GM12878 (cell line): ENCODE results near the gene ADAMTS16. TPM values are rescaled to one million over a fixed set of nuclear protein-coding genes. Genes with fewer than 3 reads are reported as not detected.

ENCODE experiments used
- ATAC-seq: fragments of 200-7000 bp; cut with Tn5 transposase; 3 replicates; pipeline ENCODE4 v1.9.1; 2020; ENCODE audit warnings: mild to moderate bottlenecking, moderate library complexity
- BruUV-seq: library from RNA; stranded (reverse); fragments of 400-500 nt; replicated peaks from 2 replicates; lab custom pipeline; 2021; lab: Mats Ljungman, UMichigan
- CTCF ChIA-PET: fragments of 300-600 bp; sonication (Branson Sonifier 250); formaldehyde crosslinking; extraction: SDS; loops from one replicate; lab custom pipeline; 2021; ENCODE audit warnings: inconsistent platforms; lab: Yijun Ruan, JAX
- POLR2A ChIA-PET: fragments of 350-600 bp; formaldehyde crosslinking; extraction: SDS; loops from one replicate; lab custom pipeline; 2021; ENCODE audit warnings: inconsistent platforms; lab: Charles Lee
- RAD21 ChIA-PET: fragments of 300-600 bp; sonication (Branson Sonifier 250); formaldehyde crosslinking; loops from one replicate; lab custom pipeline; 2023; ENCODE audit warnings: antibody characterized with exemption; ENCODE audit not compliant: unreplicated experiment; lab: Charles Lee
- SMC1A ChIA-PET: fragments of 300-600 bp; sonication (Branson Sonifier 250); formaldehyde crosslinking; loops from one replicate; lab custom pipeline; 2023; ENCODE audit not compliant: unreplicated experiment, uncharacterized antibody; lab: Charles Lee
- DNase-seq: peaks from one replicate; pipeline ENCODE4 v3.0.0-alpha.2; 2011; ENCODE audit warnings: low read depth, low spot score
- FAIRE-seq: peaks from 3 replicates; lab custom pipeline; 2011; peaks lifted over from hg19 to GRCh38; lab: Jason Lieb, UNC
- H2AFZ ChIP-seq: 2 replicates; pipeline ENCODE4 v1.6.0; 2011; ENCODE audit warnings: low read depth, low read length, control low read depth; ENCODE audit not compliant: control insufficient read depth
- H3K27ac ChIP-seq: 2 replicates; pipeline ENCODE4 v1.5.1; 2011; ENCODE audit warnings: control low read depth; ENCODE audit not compliant: control insufficient read depth, insufficient read depth
- H3K27me3 ChIP-seq, 2 experiments: replicated peaks in 1 of 2; 2 replicates each; pipeline versions ENCODE4 v1.6.0 to v1.6.1; 2011; ENCODE audit warnings: low read length in 1 of 2; ENCODE audit not compliant: control insufficient read depth in 2 of 2, insufficient read depth in 2 of 2
- H3K36me3 ChIP-seq, 2 experiments: 2 replicates each; pipeline ENCODE4 v1.5.1; 2011; ENCODE audit warnings: low read length in 1 of 2; ENCODE audit not compliant: control insufficient read depth in 2 of 2, insufficient read depth in 2 of 2
- H3K4me1 ChIP-seq: 2 replicates; pipeline ENCODE4 v1.6.1; 2011; ENCODE audit warnings: mild to moderate bottlenecking, low read length, moderate library complexity, mixed read lengths; ENCODE audit not compliant: control insufficient read depth, insufficient read depth
- H3K4me2 ChIP-seq: 2 replicates; pipeline ENCODE4 v1.6.0; 2011; ENCODE audit warnings: control low read depth; ENCODE audit not compliant: control insufficient read depth, insufficient read depth
- H3K4me3 ChIP-seq: fragments of 200-600 bp; sonication (generic); 2 replicates; pipeline ENCODE4 v1.5.1; 2016
- H3K79me2 ChIP-seq: 2 replicates; pipeline ENCODE4 v1.6.0; 2011; ENCODE audit warnings: low read length; ENCODE audit not compliant: control insufficient read depth, insufficient read depth
- H3K9ac ChIP-seq: 2 replicates; pipeline ENCODE4 v1.8.0; 2011; ENCODE audit warnings: low read length, control low read depth, mixed read lengths; ENCODE audit not compliant: control insufficient read depth, insufficient read depth
- H3K9me3 ChIP-seq: replicated peaks from 3 replicates; pipeline ENCODE4 v1.5.1; 2011; ENCODE audit warnings: mild to moderate bottlenecking, low read length; ENCODE audit not compliant: control insufficient read depth, insufficient read depth
- H4K20me1 ChIP-seq: 2 replicates; pipeline ENCODE4 v1.6.0; 2011; ENCODE audit not compliant: control insufficient read depth, insufficient read depth
- BMI1 ChIP-seq: fragments of 450-650 bp; IDR thresholded peaks from 2 replicates; pipeline ENCODE4 v1.6.1; 2016; ENCODE audit warnings: mild to moderate bottlenecking, moderate library complexity, borderline replicate concordance
- CBFB ChIP-seq: IDR thresholded peaks from 2 replicates; pipeline ENCODE4 v1.6.1; 2016; ENCODE audit warnings: antibody characterized with exemption, low read depth
- EGR1 ChIP-seq, 2 experiments: IDR thresholded peaks; 1 replicate in 1 of 2; 2 replicates in 1 of 2; pipeline ENCODE4 v1.6.1; 2011 to 2012; ENCODE audit warnings: low read depth in 2 of 2, low read length in 2 of 2, borderline replicate concordance in 1 of 2, mild to moderate bottlenecking in 1 of 2, moderate library complexity in 1 of 2
- NBN ChIP-seq: fragments of 450-650 bp; IDR thresholded peaks from 2 replicates; pipeline ENCODE4 v1.6.1; 2016
- NFXL1 ChIP-seq: fragments of 450-650 bp; IDR thresholded peaks from 2 replicates; pipeline ENCODE4 v1.6.1; 2017; ENCODE audit warnings: antibody characterized with exemption, mild to moderate bottlenecking, borderline replicate concordance
- NFYB ChIP-seq: IDR thresholded peaks from 2 replicates; pipeline ENCODE4 v1.6.1; 2011; ENCODE audit warnings: low read depth, mild to moderate bottlenecking, low read length, improper control_type of control experiment, moderate library complexity; ENCODE audit not compliant: insufficient read depth
- NKRF ChIP-seq: fragments of 450-650 bp; conservative IDR thresholded peaks from 2 replicates; pipeline ENCODE4 v1.6.1; 2017; ENCODE audit warnings: mild to moderate bottlenecking, moderate library complexity
- NR2C2 ChIP-seq: IDR thresholded peaks from 2 replicates; pipeline ENCODE4 v1.6.1; 2011; ENCODE audit warnings: borderline replicate concordance, low read depth; ENCODE audit not compliant: control insufficient read depth, insufficient read length
- PAX8 ChIP-seq: fragments of 450-650 bp; IDR thresholded peaks from 2 replicates; pipeline ENCODE4 v1.6.1; 2017; ENCODE audit warnings: mild to moderate bottlenecking, moderate library complexity
- RELB ChIP-seq: fragments of 450-650 bp; IDR thresholded peaks from 2 replicates; pipeline ENCODE4 v1.6.1; 2017; ENCODE audit warnings: low read depth, mild to moderate bottlenecking, moderate library complexity
- SIX5 ChIP-seq: IDR thresholded peaks from 2 replicates; pipeline ENCODE4 v1.6.1; 2011; ENCODE audit warnings: mild to moderate bottlenecking, low read depth, low read length, moderate library complexity; ENCODE audit not compliant: severe bottlenecking
- SMAD5 ChIP-seq: IDR thresholded peaks from 2 replicates; pipeline ENCODE4 v1.6.1; 2016; ENCODE audit warnings: antibody characterized with exemption, low read depth
- STAT3 ChIP-seq: IDR thresholded peaks from 2 replicates; pipeline ENCODE4 v1.6.1; 2011; ENCODE audit warnings: low read depth, low read length, improper control_type of control experiment
- ZBED1 ChIP-seq: IDR thresholded peaks from 2 replicates; pipeline ENCODE4 v1.6.1; 2016; ENCODE audit warnings: borderline replicate concordance
- ZNF274 ChIP-seq: IDR thresholded peaks from one replicate; pipeline ENCODE4 v1.8.0; 2011; ENCODE audit not compliant: insufficient read length, insufficient read depth
- ZNF687 ChIP-seq: fragments of 450-650 bp; IDR thresholded peaks from 2 replicates; pipeline ENCODE4 v1.6.1; 2017; ENCODE audit warnings: mild to moderate bottlenecking, moderate library complexity
- ZSCAN29 ChIP-seq: fragments of 450-650 bp; IDR thresholded peaks from 2 replicates; pipeline ENCODE4 v1.6.1; 2017; ENCODE audit warnings: mild to moderate bottlenecking, moderate library complexity
- WGBS: methylation state at CpG from one replicate; pipeline ENCODE4 v1.1.6; 2016; ENCODE audit warnings: low lambda C conversion rate; ENCODE audit not compliant: insufficient replicate concordance, insufficient coverage; ENCODE audit errors: missing lambda C conversion rate; 5-methylcytosine and 5-hydroxymethylcytosine counted together
- in situ Hi-C: fragments of 300-500 bp; cut with MboI; formaldehyde crosslinking; loops from 9 replicates; pipeline ENCODE4 v1.14.3; 2018; ENCODE audit warnings: mixed read lengths
- intact Hi-C: fragments of 100-400 bp; cut with micrococcal nuclease; formaldehyde crosslinking; loops from one replicate; pipeline ENCODE4 v1.14.2; 2022; ENCODE audit not compliant: unreplicated experiment
- polyA plus RNA-seq, 11 experiments: library from polyadenylated mRNA; depleted of rRNA in 4 of 11; unstranded in 6 of 11; stranded (reverse) in 5 of 11; fragments of >200 nt; fragmentation: Nextera tagmentation in 4 of 11; fragmentation: Illumina TruSeq in 1 of 11; extraction: Ambion mirVana in 4 of 11; extraction: Trizol in 1 of 11; gene quantifications; 1 replicate in 1 of 11; 2 replicates in 10 of 11; pipeline versions ENCODE4 v1.2.1 to v1.2.3, GENCODE V29; 2011 to 2016; ENCODE audit warnings: inconsistent platforms in 2 of 11, missing spikeins in 2 of 11, low read depth in 1 of 11
- total RNA-seq, 4 experiments: library from RNA; depleted of rRNA in 3 of 4; stranded (reverse); fragments of >200 nt in 3 of 4; fragmentation: Illumina TruSeq in 1 of 4; extraction: Trizol in 1 of 4; gene quantifications; 2 replicates each; pipeline versions ENCODE4 v1.2.1 to v1.2.3, GENCODE V29; 2013 to 2021
- TF ChIP-seq, protein P1 (sequence below): fragments of 450-650 bp; IDR thresholded peaks from 2 replicates; pipeline ENCODE4 v1.6.1; 2016; ENCODE audit warnings: mild to moderate bottlenecking

Gene ADAMTS16
- total and polyA plus RNA-seq, 10 of the 15 experiments (the other 5 are each of a cell fraction or from before 2014, with no cell fraction given), result 0.04 TPM; not detected in 9

GRCh38 chr5:5295351-5295750, 155.2 kb downstream of the ADAMTS16 start:
- no TSS peak for BruUV-seq
- intact Hi-C loops, result no loop called here
- POLR2A ChIA-PET, result no interaction called here

More at GRCh38 chr5:5295351-5295750, 155.2 kb downstream of the ADAMTS16 start:
- ATAC-seq, result no peak
- in situ Hi-C loops, result no loop called here
- Histone ChIP-seq H3K4me3 (no peak overlapping the region), H3K36me3 (no peaks in the 10 kb centered on the region), H3K9ac (no peak overlapping the region), H3K9me3 (no peaks in the 10 kb centered on the region), H3K27me3 (no peaks in the 10 kb centered on the region), H3K79me2 (no peaks in the 10 kb centered on the region), H3K4me1 (no peaks in the 10 kb centered on the region), H3K4me2 (no peak overlapping the region), H2AFZ (no peak overlapping the region), H3K27ac (no peak overlapping the region), H4K20me1 (no peaks in the 10 kb centered on the region)
- no peak for TF ChIP-seq NFYB
- no peak for TF ChIP-seq STAT3
- TF ChIP-seq PAX8, result no peak
- no peak for TF ChIP-seq NR2C2
- no peak for TF ChIP-seq BMI1
- no peak for TF ChIP-seq ZNF687
- no peak for TF ChIP-seq ZBED1
- TF ChIP-seq RELB, result no peak
- TF ChIP-seq, protein P1, sequence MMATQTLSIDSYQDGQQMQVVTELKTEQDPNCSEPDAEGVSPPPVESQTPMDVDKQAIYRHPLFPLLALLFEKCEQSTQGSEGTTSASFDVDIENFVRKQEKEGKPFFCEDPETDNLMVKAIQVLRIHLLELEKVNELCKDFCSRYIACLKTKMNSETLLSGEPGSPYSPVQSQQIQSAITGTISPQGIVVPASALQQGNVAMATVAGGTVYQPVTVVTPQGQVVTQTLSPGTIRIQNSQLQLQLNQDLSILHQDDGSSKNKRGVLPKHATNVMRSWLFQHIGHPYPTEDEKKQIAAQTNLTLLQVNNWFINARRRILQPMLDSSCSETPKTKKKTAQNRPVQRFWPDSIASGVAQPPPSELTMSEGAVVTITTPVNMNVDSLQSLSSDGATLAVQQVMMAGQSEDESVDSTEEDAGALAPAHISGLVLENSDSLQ, result no peak
- no peak for TF ChIP-seq CBFB
- no peak for TF ChIP-seq SIX5
- no peak for TF ChIP-seq NKRF
- no peak for TF ChIP-seq ZNF274
- no peak for TF ChIP-seq NFXL1
- no peak for TF ChIP-seq ZSCAN29
- TF ChIP-seq SMAD5, result no peak
- no peak for TF ChIP-seq NBN
- TF ChIP-seq EGR1 (IDR thresholded peaks at IDR 0.05; ENCODE audit: borderline replicate concordance in 1 of 2, low read depth in 2 of 2, low read length in 2 of 2), result no peak
- ChIA-PET CTCF (no interaction called here), SMC1A (no interaction called here), RAD21 (no interaction called here)
- no peak for DNase-seq
- no peak for FAIRE-seq
- 0% methylated on average over 4 of the region's 4 CpGs for WGBS
